Breast epithelium (tissue), 4 donors: ENCODE results near the gene NR2C2. TPM values are rescaled to one million over a fixed set of nuclear protein-coding genes. Genes with fewer than 3 reads are reported as not detected.

Experiments
- DNase-seq, 2 donors: peaks; one replicate each; pipeline ENCODE4 v3.0.0-alpha.2; 2019; ENCODE audit warnings: low spot score in 2 of 2
- H3K27ac ChIP-seq, 2 donors: fragments of 200-600 bp; sonication (generic) in 1 of 2; one replicate each; pipeline ENCODE4 v1.5.1; 2016 to 2019; ENCODE audit warnings: mild to moderate bottlenecking in 1 of 2
- H3K27me3 ChIP-seq, 2 donors: fragments of 200-600 bp; sonication (generic) in 1 of 2; one replicate each; pipeline versions ENCODE4 v1.5.1 to v1.6.0; 2017 to 2019; ENCODE audit warnings: control low read depth in 1 of 2, mild to moderate bottlenecking in 1 of 2
- H3K36me3 ChIP-seq: fragments of 200-600 bp; one replicate; pipeline ENCODE4 v1.5.1; 2019
- H3K4me1 ChIP-seq, 2 donors: fragments of 200-600 bp; sonication (generic); one replicate each; pipeline ENCODE4 v1.5.1; 2016 to 2019; ENCODE audit warnings: control low read depth in 1 of 2
- H3K4me3 ChIP-seq, 3 donors: fragments of 200-600 bp; sonication (generic); 1 replicate in 2 of 3; 2 replicates in 1 of 3; pipeline ENCODE4 v1.5.1; 2016 to 2019; ENCODE audit warnings: mild to moderate bottlenecking in 3 of 3, moderate library complexity in 2 of 3
- H3K9me3 ChIP-seq, 2 donors: fragments of 200-600 bp; sonication (generic) in 1 of 2; one replicate each; pipeline ENCODE4 v1.5.1; 2016 to 2019; ENCODE audit warnings: control low read depth in 1 of 2
- POLR2A ChIP-seq: fragments of 450-650 bp; IDR thresholded peaks from one replicate; pipeline ENCODE4 v1.6.1; 2016; ENCODE audit warnings: antibody characterized with exemption, mild to moderate bottlenecking, moderate library complexity
- POLR2AphosphoS5 ChIP-seq, 3 donors: sonication (generic); formaldehyde crosslinking; IDR thresholded peaks; one replicate each; pipeline ENCODE4 v1.6.1; 2017; ENCODE audit warnings: antibody characterized with exemption in 3 of 3
- intact Hi-C: fragments of 100-400 bp; cut with DNase I; formaldehyde crosslinking; loops from one replicate; pipeline ENCODE4 v1.15.1; 2023; ENCODE audit warnings: low total_unique reads
- total RNA-seq, 3 donors: library from RNA; depleted of rRNA; stranded (reverse); fragments of >200 nt; gene quantifications; one replicate each; pipeline ENCODE4 v1.1.0, GENCODE V29; 2016
- TF ChIP-seq, protein P1 (sequence below), 3 donors: fragments of 450-650 bp; IDR thresholded peaks; one replicate each; pipeline ENCODE4 v1.5.1; 2016 to 2017; ENCODE audit warnings: antibody characterized with exemption in 3 of 3, mild to moderate bottlenecking in 3 of 3, moderate library complexity in 3 of 3

The NR2C2 gene
- total RNA-seq, 3 donors from 2014 or later = 41.9 to 71.0 (median 52.8) TPM

DNA sequence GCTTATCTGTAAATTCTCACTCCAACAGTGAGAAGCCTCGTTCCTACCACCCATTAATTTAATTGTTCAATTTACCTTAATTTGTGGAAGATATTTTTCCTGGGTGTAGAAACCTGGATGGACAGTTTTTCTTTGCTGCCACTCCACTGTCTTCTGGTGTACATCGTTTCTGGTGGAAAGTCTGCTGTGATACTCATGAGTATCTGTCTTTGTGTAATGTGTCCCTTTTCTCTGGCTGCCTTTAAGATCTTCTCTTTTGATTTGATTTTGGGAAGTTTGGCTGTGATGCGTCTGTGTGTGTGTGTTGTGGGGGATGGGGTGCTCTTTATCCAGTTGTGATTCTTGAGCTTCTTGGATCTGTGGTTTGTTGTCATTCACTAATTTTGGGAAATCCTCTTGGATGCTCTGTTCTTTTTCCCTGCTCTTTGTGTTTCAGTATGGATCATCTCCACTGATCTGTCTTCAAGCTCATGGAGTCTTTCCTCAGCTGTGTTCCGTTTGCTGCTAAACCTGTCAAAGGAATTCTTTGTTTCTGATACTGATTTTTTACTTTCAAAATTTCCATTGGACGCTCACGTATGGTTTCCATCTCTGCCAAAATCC lies 42.2 kb upstream of the NR2C2 start:
- H3K27ac ChIP-seq = no peak overlapping the region
- no peaks in the 10 kb centered on the region for H3K27me3 ChIP-seq
- no peak overlapping the region for H3K4me3 ChIP-seq
- intact Hi-C loops = no loop called here
- no peaks in the 10 kb centered on the region for H3K4me1 ChIP-seq
- no peak for DNase-seq
- no peaks in the 10 kb centered on the region for H3K9me3 ChIP-seq
- TF ChIP-seq, protein P1, sequence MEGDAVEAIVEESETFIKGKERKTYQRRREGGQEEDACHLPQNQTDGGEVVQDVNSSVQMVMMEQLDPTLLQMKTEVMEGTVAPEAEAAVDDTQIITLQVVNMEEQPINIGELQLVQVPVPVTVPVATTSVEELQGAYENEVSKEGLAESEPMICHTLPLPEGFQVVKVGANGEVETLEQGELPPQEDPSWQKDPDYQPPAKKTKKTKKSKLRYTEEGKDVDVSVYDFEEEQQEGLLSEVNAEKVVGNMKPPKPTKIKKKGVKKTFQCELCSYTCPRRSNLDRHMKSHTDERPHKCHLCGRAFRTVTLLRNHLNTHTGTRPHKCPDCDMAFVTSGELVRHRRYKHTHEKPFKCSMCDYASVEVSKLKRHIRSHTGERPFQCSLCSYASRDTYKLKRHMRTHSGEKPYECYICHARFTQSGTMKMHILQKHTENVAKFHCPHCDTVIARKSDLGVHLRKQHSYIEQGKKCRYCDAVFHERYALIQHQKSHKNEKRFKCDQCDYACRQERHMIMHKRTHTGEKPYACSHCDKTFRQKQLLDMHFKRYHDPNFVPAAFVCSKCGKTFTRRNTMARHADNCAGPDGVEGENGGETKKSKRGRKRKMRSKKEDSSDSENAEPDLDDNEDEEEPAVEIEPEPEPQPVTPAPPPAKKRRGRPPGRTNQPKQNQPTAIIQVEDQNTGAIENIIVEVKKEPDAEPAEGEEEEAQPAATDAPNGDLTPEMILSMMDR (IDR thresholded peaks at IDR 0.05) = no peak
- no peak for TF ChIP-seq POLR2A
- no peak for TF ChIP-seq POLR2AphosphoS5 (IDR thresholded peaks at IDR 0.05)
- H3K36me3 ChIP-seq = no peaks in the 10 kb centered on the region

DNA sequence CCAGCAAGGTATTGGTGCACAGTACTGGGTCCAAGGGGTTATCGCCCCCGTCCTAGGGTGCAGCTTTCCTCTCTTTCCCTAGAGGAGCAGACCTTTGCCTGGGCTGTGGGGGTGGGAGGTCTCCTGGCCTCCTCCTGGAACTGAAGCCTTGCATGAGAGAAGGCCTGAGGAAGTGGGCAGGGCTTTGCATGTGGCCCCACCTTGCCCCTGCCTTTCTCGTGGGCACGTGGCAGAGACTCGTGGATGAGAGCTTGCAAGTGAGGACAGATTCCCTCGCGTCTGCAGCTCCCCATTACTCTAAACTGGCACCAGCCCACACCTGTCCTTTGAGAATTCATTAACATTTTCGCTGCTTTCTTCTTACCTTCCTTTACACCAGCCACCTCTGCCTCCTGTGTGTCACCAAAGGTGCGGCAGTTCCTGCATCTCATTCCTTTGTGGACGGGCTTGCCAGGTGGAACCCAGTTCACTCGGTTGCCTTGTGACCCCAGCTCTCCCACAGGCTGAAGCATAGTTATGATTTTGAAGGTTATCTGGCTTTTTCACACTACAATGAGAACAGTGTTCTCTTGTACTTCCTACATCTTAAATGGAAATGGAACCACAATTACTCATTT lies 40.9 kb upstream of the NR2C2 start:
- no peaks in the 10 kb centered on the region for H3K36me3 ChIP-seq
- no peak overlapping the region for H3K27ac ChIP-seq
- DNase-seq = no peak
- H3K4me3 ChIP-seq = no peak overlapping the region
- no peaks in the 10 kb centered on the region for H3K27me3 ChIP-seq
- intact Hi-C loops = loop anchor here (1.0 kb wide), 1 partner anchor 12 kb away; no protein-coding TSS in a partner anchor
- H3K9me3 ChIP-seq = no peaks in the 10 kb centered on the region
- TF ChIP-seq, protein P1 (IDR thresholded peaks at IDR 0.05) = no peak
- TF ChIP-seq POLR2AphosphoS5 (IDR thresholded peaks at IDR 0.05) (no peak), POLR2A (no peak)
- H3K4me1 ChIP-seq = no peaks in the 10 kb centered on the region

DNA sequence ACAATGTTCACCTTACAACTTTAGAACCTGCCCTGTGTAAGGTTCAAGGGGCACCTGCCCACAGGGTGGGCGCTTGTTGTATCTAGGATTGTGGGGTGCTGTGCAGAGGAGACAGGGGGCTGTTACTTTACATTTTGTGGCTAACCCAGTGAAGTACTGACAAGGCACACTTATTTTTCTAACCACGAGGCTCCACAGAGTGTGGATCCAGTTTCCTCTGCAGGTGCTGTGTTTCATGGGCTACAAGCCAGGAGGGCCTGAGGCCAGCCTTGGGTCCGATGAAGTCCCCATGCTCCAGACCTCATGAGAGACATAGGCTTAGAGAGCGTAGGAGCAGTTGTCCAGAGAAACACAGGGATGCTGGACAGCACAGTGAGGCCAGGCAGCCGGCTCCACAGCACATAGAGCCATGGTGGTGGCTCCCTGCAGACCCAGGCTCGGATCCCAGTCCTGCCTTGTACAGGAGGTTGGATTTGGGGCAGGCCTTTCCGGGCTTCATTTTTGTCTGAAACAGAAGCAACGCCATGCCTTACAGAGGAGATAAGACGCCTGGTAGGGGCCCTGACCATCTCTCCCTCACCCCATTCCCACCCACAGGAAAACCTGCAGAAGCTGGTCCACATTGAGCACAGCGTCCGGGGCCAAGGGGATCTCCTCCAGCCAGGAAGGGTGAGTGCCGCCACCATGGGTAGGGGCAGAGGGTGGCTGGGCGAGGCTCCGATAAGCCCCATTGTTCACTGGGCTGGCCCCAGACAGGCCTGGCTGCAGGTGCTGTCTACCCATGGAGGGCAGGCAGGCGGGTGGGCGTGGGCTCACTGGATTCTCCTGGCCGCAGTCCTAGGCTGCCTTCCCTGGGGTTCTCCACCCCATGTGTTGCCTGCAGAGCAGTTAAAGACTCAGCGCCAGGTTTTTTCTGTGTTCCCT lies 40.1 kb upstream of the NR2C2 start:
- no peak for DNase-seq
- H3K27ac ChIP-seq = no peak overlapping the region
- H3K36me3 ChIP-seq = no peaks in the 10 kb centered on the region
- H3K9me3 ChIP-seq = no peaks in the 10 kb centered on the region
- H3K4me3 ChIP-seq = no peak overlapping the region
- intact Hi-C loops = no loop called here
- no peaks in the 10 kb centered on the region for H3K4me1 ChIP-seq
- TF ChIP-seq, protein P1 (IDR thresholded peaks at IDR 0.05) = no peak
- TF ChIP-seq POLR2AphosphoS5 (IDR thresholded peaks at IDR 0.05) (no peak), POLR2A (no peak)
- no peaks in the 10 kb centered on the region for H3K27me3 ChIP-seq

DNA sequence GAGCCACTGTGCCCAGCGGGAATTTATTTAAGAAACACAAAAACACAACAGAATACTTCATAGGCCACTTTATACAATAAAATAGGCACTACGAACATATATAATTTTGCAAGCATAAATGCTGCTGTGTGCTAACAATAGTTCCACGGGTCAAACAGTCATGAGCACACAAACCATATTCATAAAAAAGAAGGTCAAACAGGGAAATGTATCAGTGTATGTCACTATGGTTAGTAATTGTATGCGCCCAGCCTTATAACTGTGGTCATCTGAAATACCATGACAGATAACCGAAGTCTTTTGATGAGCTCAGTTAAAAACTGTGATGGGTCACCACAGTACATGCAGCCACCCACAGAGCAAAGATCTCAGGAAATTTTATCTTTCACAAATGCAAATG lies 38.1 kb upstream of the NR2C2 start:
- no peak for DNase-seq
- H3K4me1 ChIP-seq = no peaks in the 10 kb centered on the region
- TF ChIP-seq POLR2A (no peak), POLR2AphosphoS5 (IDR thresholded peaks at IDR 0.05) (no peak)
- TF ChIP-seq, protein P1 (IDR thresholded peaks at IDR 0.05) = no peak
- no peak overlapping the region for H3K4me3 ChIP-seq
- H3K27ac ChIP-seq = no peak overlapping the region
- no peaks in the 10 kb centered on the region for H3K36me3 ChIP-seq
- no peaks in the 10 kb centered on the region for H3K27me3 ChIP-seq
- H3K9me3 ChIP-seq = no peaks in the 10 kb centered on the region
- intact Hi-C loops = no loop called here

DNA sequence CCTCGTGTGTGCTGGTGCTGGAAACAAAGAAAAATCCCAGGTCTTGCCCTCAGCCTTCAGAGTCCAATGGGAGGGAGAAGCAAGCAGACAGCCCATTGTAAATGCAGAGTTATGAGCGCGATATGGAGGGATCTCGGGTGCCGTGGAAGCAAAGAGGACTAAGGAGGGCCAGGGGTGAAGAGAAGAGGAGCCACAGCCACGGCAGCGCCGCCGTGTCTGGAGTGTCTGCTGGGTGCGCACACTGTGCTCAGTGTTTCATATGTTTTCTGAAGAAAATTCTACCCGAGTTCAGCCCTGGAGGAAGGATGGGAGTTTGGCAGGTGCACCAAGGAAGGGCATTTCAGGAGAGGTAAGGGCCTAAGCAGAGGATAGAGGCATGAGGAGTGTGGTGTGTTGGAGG lies 35.7 kb upstream of the NR2C2 start:
- Histone ChIP-seq H3K4me3 (no peak overlapping the region), H3K4me1 (no peaks in the 10 kb centered on the region), H3K27ac (no peak overlapping the region), H3K9me3 (no peaks in the 10 kb centered on the region), H3K36me3 (no peaks in the 10 kb centered on the region), H3K27me3 (no peaks in the 10 kb centered on the region)
- intact Hi-C loops = no loop called here
- DNase-seq = no peak
- TF ChIP-seq POLR2AphosphoS5 (IDR thresholded peaks at IDR 0.05) (no peak), POLR2A (no peak)
- TF ChIP-seq, protein P1 (IDR thresholded peaks at IDR 0.05) = no peak
